Stimulated activated CD4-positive, alpha-beta T cell treated with anti-CD3 and anti-CD28 coated beads, TNF-alpha, amount 100 ng/mL, for 1 hour (primary cell): ENCODE results near the gene ZCCHC18.
"Not testable (repeated sequence)": the region's sequence is repeated elsewhere in the genome, so short reads cannot be mapped to it uniquely, and the experiment has no call there.

Experiments used
- DNase-seq, 3 donors: peaks; one replicate each; pipeline ENCODE4 v3.0.0-alpha.2; 2020; ENCODE audit warnings: low read depth in 3 of 3, low spot score in 1 of 3

ZCCHC18 gene

DNA sequence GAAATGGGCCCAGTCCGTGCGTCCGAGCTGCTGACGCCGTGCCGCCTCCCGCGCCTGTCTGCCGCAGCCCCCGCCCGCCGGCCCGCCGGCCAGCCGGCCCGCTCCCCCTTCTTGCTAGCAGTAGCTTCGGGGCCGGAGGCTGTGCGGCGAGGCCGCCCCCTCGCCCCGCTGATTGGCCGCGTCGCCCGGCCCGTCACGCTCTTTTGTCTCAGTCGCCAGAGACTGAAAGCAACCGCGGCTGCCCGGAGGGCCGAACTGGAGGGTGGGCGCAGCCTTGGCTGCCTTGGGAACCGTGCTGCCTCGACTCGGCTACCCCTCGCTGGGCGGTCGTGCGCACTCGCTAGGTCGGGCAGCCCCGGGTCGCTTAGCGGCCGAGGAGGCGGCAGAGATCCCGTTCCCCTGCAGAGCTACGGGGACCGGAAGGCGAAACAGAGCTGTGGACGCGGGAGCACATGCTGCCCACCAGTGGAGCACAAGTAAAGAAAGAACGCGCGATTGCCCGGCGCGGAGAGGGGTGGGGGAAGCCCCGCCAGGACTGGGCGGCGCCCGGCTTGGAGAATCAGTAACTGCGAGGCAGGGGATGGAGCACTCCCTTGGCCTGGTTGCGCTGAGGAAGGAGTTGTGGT, at the start of gene ZCCHC18:
Gene ZCCHC18 (plus strand): TSS at position 198 of the 626 bp plus-strand sequence. CDS start 1,589 bp downstream, outside the sequence.
- peak in 1 of 3 donors; percentile 10 for DNase-seq

DNA sequence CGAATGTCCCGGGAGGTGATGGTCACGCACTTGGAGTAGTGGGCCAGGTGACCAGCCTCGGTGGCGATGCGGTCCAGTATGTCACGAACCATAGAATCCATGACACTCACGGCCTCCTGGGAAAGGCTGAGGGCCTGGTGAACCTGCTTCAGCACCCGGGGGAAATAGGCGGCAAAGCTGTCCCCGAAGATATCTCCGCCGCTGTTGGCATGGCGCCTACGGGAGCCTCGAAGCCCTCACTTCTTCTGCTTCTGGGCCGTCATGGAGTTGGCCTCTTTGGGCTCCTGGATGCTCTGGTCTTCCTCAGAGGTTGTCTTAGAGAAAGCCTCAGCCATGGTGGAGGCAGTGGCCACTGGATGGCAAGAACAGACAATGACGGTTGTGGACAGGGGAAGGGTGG, 49.7 kb upstream of the ZCCHC18 start:
- not testable (repeated sequence) for DNase-seq

DNA sequence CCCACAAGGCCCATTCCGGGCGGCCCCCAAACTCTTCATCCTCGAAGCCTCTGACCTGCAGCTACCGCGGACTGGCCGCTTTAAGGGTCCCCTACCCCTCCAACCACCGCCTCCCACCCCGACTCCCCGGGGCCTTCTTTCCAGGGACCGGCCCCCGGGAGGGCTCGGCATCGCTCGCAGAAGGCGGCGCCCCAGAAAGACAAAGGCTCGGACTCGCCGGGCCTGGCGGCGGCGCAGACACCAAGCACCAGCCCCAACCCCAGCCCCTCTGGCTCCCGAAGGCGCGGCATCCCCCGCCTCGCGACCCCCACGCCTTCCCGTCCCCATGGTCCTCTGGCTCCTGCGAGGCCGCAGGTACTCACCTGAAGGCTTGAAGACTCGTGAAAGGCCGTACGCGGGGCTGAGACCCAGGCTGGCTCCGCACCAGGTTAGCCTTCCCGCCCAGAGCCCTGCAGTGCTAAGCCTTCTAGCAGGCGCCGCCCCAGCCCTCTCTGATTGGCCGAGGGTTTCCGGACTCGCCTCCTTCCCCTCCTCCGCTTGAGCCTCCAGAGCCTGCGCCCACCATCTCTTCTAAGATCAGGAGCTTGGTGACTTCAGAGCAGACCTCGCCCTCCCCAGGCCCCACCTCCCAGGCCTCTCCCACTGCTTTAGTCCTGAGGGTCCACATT, 36.4 kb upstream of the ZCCHC18 start, which contains the start of gene TMSB15C:
Gene TMSB15C (minus strand): TSS at position 459 of the 668 bp plus-strand sequence.
- DNase-seq, result not testable (repeated sequence)

GRCh38 chrX:104077854-104078253, 34.5 kb upstream of the ZCCHC18 start:
- not testable (repeated sequence) for DNase-seq

- DNase-seq, result no peak
Measured at GRCh38 chrX:104084063-104084462, 28.3 kb upstream of the ZCCHC18 start.

GRCh38 chrX:104084534-104085277, 27.6 kb upstream of the ZCCHC18 start:
- DNase-seq, result no peak

DNA sequence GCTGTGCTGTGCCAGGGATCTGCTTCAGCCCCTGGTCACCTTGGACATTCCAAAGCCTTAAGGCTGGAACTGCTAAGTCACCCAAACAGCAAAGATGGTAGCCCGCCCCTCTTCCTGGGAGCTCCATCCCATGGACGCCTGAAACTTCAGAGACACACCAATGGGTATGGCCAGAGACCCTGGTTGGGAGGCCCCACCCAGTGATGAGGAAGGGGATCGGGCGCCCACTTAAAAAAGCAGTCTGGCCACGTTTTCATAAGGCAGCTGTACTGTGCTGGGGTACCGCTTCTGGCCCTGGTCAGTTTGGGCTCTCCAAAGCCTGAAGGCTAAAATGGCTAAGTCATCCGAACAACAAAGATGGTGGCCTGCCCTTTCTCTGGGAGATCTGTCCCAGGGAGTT, 26.8 kb upstream of the ZCCHC18 start:
- no peak for DNase-seq

GRCh38 chrX:104085919-104086318, 26.4 kb upstream of the ZCCHC18 start:
- DNase-seq, result no peak

DNA sequence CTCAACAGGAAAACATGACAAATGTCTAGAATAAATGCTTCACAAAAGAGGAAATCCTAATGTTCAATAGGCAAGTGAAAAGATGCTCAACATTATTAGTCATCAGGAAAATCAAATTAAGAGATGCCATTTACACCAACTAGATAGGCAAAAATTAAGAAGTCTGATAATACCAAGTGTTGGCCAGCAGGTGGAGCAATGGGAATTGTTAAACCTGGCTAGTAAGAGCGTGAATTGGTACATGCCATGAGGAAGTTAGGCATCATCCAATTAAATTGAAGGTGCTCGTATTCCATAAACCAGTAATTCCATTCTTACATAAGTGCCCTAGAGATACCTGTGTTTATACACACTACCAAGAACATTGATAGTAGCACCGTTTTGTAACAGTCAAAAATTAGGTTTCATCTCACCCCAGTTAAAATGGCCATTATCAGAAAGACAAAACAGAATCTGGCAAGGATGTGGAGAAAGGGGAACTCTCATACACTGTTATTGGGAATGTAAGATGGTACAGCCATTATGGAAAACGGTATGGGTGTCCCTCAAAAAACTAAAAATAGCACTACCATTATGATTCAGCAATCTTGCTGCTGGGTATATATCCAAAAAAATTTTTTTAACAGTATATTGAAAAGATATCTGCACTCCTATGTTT, 14.0 kb upstream of the ZCCHC18 start:
- peak in 1 of 3 donors; percentile 29 for DNase-seq

DNA sequence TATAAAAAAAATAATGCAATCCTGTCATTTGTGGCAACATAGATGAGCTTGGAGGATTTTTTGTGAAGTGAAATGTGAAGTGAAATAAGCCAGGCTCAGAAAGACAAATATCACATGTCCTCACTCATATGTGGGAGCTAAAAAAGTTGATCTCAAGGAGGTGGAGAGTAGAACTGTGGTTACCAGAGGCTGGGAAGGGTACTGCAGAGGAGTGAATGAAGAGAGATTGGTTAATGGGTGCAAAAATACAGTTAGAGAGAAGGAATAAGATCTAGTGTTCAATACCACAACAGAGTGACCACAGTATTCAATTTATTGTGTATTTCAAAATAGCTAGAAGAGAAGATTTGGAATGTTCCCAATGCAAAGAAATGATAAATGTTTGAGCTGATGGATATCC, 13.4 kb upstream of the ZCCHC18 start:
- DNase-seq, result no peak

- DNase-seq, result no peak
Measured at GRCh38 chrX:104104676-104105075, 7.6 kb upstream of the ZCCHC18 start.

DNA sequence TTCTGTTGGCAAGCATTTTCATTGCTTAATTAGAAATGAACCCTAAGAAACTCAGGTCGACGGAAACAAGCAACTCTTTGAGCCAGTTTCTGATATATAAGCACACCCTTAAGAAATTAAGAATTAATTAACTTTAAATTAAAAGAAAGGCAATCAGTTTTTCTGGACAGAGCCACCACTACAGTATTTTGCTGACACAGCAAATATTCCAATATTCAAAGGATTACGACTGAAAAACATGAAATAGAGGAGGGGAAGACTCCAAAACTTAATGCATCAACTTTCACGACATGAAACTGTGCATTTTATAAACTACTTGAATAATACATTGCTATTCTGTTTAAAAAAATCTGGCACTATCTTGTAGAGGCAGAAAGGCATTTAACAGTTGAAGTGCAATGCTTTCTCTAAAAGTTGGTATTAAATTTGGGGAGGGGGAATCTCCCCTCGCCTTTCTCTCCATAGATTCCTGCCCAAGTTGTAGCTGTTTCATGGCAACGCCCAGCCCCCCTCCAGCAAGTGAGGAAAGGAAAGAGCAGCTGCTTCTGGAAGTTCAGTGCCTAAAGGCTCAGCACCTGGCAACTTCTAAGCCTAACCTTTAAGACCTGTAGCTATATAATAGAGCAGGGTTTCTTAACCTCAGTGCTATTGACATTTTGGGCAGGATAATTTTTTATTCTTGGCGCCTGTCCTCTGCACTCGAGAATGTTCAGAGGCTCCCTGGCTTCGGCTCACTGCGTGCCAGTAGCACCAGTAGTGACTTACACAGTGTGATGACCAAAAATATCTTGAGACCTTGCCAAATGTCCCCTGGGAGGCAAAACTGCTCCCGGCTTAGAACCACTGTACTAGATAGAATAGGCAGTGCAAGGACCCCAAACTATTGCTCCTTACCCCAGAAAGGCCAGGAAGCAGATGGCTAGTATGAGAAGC, 6.7 kb upstream of the ZCCHC18 start:
- no peak for DNase-seq

DNA sequence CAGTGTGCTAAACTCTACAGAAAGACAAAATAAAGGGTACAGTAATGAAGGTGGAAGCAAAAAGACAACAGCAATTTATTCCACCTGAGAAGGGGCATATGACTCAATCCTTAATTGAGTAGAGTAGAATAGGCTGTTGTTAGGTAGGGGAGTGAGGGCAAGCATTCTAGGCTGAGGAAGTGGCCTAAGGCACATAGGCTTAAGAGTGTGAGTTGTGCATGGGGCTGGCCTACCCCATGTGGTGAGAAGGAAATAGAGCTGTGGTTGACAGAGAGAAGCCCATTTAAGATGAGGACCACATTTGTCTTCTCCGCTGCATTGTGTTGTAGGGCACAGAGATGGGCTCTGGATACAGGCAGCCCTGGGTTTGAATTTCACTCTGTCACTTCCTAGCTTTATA, 3.4 kb upstream of the ZCCHC18 start:
- no peak for DNase-seq

DNA sequence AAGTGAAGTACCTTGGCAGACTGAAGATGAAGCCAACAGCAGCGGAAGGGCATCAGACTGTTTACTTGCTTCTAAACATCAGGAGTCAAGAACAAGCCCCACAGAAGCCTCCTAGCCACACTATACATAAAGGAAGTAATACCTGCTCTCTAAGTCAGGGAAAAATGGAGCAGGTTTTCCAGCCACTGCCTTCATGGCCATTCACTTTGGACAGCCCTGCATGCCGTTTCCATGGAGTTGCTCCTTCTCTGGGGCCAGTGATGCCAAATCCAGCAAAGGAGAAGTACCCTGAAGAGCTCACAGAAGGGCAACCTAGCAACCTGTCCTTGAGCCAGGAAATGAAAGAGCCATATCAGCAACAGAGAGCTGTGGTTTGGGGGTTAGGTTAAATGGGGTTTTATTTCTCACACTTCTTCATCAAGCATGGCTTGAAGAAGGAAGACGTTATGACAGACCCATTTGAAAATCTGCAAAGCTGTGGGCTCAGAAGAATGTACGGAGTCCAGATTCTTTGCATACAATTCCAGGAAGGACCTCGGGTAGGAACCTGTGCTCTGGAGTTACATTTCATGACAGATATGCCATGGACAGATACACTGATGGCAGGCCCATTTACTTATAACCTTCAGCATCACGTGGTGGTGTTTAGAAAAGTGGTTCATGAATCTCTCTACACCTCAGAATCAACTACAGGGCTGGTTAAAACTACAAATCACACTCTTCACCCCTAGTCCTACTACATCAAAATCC, 1.7 kb upstream of the ZCCHC18 start:
- not testable (repeated sequence) for DNase-seq

DNA sequence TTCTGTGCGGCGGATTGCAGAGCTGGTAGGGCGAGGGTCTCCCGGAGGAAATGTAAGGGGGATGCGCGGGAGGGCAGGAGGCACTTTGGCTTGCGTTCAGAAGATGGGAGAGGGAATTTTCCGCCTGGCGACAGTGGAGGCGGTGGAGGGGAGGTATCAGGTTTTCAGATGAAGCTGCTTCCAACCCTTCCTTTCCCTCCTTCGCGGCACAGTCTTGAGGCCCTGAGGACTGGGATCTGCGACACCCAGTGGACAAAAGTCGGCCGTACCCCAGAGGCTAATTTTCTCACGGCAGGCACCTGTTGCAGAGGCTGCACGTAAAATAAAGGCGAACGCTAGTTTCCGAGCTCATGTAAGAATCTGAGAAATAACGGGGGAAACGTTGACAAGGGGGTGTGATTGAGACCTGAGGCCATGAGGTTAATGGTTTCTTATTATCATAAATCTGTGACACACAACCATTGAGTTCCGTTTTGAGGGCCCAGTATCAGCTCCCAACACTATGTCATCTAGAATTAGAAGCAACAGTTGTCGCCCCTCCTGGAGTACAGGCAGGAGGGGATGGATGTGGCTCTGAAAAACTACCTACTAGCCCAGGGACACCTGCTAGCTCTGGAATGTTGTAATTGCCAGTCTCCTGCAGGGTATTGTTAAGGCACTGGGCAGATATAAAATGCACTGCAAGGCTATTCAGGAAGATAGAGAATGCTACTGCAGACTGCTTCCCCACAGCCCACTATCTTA, 1.1 kb downstream of the ZCCHC18 start:
- DNase-seq, result peak in 2 of 3 donors; percentile 9

- no peak for DNase-seq
Measured at GRCh38 chrX:104117759-104118158, 5.4 kb downstream of the ZCCHC18 start.

- no peak for DNase-seq
Measured at GRCh38 chrX:104118765-104119164, 6.4 kb downstream of the ZCCHC18 start.

GRCh38 chrX:104122829-104123228, 10.5 kb downstream of the ZCCHC18 start:
- no peak for DNase-seq

GRCh38 chrX:104126856-104127255, 14.5 kb downstream of the ZCCHC18 start:
- no peak for DNase-seq
